Measurements from ENCODE around the gene ZMYM2.

ZMYM2 gene

DNA sequence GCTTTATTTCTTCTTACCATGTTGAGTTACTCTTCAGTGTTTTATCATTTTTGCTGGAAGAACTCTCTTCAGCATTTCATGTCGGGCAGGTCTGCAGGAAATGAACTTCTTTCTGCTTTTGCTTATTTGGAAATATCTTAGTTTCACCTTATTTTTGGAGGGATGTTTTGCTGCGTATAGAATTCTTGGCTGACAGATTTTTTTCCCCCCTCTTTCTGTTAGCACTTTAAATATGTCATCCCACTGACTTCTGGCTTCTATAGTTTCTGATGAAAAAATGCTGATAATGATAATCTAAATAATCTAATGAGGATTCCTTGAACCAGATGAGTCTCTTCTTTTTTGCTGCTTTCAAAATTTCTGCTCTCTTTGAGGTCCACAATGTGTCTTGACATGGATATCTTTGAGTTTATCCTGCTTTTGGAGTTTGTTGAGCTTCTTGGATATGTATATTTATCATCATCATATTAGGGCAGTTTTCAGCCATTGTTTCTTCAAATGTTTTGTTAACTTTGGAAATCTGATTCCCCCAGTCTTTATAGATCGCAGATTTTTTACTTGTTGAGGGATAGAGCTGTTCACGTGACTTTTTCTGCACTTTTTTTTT is 20.4 kb downstream of the ZMYM2 start:
- H3K4me3 ChIP-seq (ENCODE audit: low read depth, low read length), result no peak overlapping the region
- TF ChIP-seq, protein P1, sequence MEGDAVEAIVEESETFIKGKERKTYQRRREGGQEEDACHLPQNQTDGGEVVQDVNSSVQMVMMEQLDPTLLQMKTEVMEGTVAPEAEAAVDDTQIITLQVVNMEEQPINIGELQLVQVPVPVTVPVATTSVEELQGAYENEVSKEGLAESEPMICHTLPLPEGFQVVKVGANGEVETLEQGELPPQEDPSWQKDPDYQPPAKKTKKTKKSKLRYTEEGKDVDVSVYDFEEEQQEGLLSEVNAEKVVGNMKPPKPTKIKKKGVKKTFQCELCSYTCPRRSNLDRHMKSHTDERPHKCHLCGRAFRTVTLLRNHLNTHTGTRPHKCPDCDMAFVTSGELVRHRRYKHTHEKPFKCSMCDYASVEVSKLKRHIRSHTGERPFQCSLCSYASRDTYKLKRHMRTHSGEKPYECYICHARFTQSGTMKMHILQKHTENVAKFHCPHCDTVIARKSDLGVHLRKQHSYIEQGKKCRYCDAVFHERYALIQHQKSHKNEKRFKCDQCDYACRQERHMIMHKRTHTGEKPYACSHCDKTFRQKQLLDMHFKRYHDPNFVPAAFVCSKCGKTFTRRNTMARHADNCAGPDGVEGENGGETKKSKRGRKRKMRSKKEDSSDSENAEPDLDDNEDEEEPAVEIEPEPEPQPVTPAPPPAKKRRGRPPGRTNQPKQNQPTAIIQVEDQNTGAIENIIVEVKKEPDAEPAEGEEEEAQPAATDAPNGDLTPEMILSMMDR (IDR thresholded peaks at IDR 0.05; ENCODE audit: insufficient read depth, low read length, missing control alignments), result no peak
- POLR2A ChIA-PET, result no interaction called here
- CTCF ChIA-PET, result interaction anchor here (1.1 kb wide), 1 partner anchor 19 kb away, joined by 3 read pairs; no protein-coding TSS in a partner anchor
- DNase-seq (ENCODE audit: low read depth, low spot score), result no peak

DNA sequence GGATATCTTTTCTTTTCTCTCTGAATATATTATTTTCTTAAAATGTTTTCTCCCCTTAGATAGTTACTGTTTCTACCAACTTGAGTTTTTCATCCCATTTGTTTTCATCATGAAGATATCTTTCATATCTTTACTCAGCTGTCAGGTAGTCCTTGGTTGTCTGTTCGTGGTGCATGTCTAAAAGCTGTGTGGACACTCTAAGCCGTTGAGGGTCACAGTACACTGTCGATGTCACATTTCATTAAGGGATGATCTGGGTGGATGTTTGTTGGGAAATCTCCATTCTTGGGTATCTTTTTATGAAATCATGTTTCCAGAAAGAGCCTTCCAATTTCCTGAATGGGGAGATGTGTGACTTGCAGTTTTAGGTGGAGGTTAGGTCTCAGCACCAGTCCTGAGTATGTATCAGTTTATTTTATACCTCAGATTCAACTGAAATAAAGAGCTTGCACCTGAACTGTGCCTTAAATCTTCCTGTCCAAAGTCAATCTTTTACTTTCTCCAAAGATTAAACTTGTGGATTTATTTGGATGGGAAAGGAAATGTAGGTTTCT is 23.2 kb downstream of the ZMYM2 start:
- CTCF ChIA-PET, result interaction anchor here (0.8 to 2.1 kb wide), 5 partner anchors 13 to 182 kb away, joined by 3 to 8 read pairs (median 4); no protein-coding TSS in a partner anchor
- POLR2A ChIA-PET, result no interaction called here
- no peak overlapping the region for H3K4me3 ChIP-seq (ENCODE audit: low read depth, low read length)
- no peak for DNase-seq (ENCODE audit: low read depth, low spot score)
- TF ChIP-seq, protein P1 (IDR thresholded peaks at IDR 0.05; ENCODE audit: insufficient read depth, low read length, missing control alignments), result no peak

DNA sequence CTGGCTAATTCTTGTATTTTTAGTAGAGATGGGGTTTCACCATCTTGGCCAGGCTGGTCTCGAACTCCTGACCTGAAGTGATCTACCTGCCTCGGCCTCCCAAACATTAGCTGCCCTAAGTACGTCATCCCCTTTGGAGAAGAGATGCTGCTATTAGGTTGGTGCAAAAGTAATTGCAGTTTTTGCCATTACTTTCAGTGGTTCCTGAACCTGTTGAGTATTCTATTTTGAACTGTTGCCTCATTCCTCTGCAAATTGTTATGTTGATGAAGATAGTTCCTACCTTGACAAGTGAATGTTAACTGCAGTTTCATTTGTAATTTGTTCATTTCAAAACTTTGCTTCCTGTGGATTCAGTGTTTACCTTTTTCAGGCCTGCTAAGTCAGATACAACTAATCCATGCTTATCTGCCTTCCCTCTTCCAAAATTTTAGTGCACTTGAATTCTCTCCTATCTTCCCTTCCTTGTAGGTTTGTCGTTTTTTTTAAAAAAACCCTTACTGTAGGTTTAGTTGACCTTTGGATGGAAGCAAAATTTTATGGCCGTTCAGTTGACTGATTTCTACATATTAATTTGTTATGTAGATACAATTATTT is 24.0 kb downstream of the ZMYM2 start:
- POLR2A ChIA-PET, result no interaction called here
- no peak overlapping the region for H3K4me3 ChIP-seq (ENCODE audit: low read depth, low read length)
- no peak for DNase-seq (ENCODE audit: low read depth, low spot score)
- TF ChIP-seq, protein P1 (IDR thresholded peaks at IDR 0.05; ENCODE audit: insufficient read depth, low read length, missing control alignments), result no peak
- CTCF ChIA-PET, result interaction anchor here (0.8 to 2.1 kb wide), 4 partner anchors 13 to 19 kb away, joined by 3 to 8 read pairs (median 5); no protein-coding TSS in a partner anchor

DNA sequence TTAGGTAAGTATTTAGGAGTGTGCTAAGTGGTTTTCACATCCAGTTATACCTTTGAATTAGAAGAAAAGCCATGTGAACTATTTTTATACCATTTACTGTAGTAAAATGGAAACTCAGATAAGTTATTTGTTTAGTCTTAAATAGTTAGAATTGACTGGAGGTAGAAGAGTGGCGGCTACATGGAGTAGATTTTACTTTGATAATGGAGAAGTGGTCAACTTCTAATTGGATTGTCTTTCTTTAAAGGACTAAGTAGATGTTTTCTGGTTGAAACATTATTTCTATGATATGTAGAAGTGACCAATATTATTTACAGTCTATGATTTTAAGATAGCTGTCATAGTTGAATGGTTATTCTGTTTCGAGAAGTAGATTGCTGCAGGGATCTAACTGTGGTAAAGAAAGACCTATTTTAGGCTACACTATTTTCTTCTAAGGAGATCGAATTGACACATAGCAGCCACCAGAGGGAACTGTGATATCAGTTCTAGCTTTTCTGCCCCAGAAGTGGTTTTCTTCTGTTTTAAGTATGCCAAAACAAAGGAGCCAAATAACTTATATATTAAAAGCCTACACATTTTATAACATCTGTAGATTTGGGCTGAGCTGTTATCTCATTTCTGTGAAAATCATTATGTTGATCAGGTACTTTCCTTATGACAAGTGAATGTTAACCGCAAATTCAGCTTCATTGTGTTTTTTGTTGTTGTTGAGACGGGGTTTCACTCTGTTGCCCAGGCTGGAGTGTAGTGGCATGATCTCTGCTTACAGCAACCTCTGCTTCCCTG is 26.1 kb downstream of the ZMYM2 start:
- TF ChIP-seq, protein P1 (IDR thresholded peaks at IDR 0.05; ENCODE audit: insufficient read depth, low read length, missing control alignments), result peak; percentile 55
- POLR2A ChIA-PET, result no interaction called here
- H3K4me3 ChIP-seq (ENCODE audit: low read depth, low read length), result no peak overlapping the region
- DNase-seq (ENCODE audit: low read depth, low spot score), result no peak
- CTCF ChIA-PET, result interaction anchor here (0.5 to 4.8 kb wide), 30 partner anchors 9 to 941 kb away, joined by 3 to 57 read pairs (median 5); partner anchors contain the start of gene ZMYM5

DNA sequence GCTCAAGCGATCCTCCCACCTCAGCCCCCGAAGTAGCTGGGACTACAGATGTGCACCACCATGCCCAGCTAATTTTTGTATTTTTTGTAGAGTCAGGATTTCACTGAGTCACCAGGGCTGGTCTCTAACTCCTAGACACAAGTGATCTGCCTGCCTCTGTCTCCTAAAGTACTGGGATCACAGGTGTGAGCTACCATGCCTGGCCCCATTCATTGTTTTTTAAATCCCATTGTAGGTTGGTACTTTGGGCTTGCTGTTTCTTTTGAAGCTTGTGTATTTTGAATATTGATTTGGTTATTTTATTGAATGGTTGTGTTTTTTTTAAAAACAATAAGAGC is 26.7 kb downstream of the ZMYM2 start:
- TF ChIP-seq, protein P1 (IDR thresholded peaks at IDR 0.05; ENCODE audit: insufficient read depth, low read length, missing control alignments), result no peak
- DNase-seq (ENCODE audit: low read depth, low spot score), result no peak
- POLR2A ChIA-PET, result no interaction called here
- CTCF ChIA-PET, result interaction anchor here (0.6 to 4.8 kb wide), 28 partner anchors 8 to 941 kb away, joined by 3 to 57 read pairs (median 6); partner anchors contain the start of gene ZMYM5
- no peak overlapping the region for H3K4me3 ChIP-seq (ENCODE audit: low read depth, low read length)

DNA sequence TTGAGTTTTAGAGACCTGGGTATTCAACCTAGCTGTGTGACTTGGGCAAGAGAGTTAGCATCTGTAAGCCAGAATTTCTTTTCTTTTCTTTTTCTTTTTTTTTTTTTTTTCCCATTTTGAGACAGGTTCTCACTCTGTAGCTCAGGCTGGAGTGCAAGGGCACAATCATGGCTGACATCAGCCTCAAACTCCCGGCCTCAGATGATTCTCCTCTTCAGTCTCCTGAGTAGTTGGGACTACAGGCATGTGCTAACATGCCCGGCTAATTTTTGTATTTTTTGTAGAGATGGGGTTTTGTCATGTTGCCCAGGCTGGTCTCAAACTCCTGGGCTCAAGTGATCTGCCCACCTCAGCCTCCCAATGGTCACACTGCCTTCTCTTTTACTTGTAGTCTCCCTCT is 33.0 kb downstream of the ZMYM2 start:
- no peak overlapping the region for H3K4me3 ChIP-seq (ENCODE audit: low read depth, low read length)
- POLR2A ChIA-PET, result no interaction called here
- CTCF ChIA-PET, result no interaction called here

More for the DNA sequence above, 33.0 kb downstream of the ZMYM2 start:
- TF ChIP-seq, protein P1 (IDR thresholded peaks at IDR 0.05; ENCODE audit: insufficient read depth, low read length, missing control alignments), result no peak
- no peak for DNase-seq (ENCODE audit: low read depth, low spot score)
